GM18907 (cell line): ENCODE results near the gene C10orf90.

Experiments
- ATAC-seq: cut with Tn5 transposase; IDR thresholded peaks from one replicate; pipeline ENCODE4 v1.9.1; 2021; ENCODE audit warnings: mild to moderate bottlenecking, moderate library complexity; ENCODE audit not compliant: unreplicated experiment

C10orf90 gene, protein sequence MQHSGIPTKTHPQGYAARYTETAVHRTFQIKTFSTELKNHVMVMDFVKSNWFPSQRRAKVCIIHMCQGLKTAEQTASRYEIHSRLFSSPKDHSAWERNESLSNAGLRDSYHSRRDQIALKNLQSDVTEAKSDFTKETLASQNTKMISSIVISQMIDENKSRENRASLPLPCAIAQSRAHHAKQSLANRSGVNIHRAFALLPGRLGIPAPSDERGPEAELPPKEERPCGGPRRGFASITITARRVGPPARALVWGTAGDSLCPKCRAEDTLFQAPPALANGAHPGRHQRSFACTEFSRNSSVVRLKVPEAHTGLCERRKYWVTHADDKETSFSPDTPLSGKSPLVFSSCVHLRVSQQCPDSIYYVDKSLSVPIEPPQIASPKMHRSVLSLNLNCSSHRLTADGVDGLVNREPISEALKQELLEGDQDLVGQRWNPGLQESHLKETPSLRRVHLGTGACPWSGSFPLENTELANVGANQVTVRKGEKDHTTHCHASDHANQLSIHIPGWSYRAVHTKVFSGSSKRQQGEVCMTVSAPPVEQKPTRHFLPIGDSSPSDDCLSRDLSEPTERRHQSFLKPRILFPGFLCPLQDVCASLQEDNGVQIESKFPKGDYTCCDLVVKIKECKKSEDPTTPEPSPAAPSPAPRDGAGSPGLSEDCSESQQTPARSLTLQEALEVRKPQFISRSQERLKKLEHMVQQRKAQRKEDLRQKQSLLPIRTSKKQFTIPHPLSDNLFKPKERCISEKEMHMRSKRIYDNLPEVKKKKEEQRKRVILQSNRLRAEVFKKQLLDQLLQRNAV

DNA sequence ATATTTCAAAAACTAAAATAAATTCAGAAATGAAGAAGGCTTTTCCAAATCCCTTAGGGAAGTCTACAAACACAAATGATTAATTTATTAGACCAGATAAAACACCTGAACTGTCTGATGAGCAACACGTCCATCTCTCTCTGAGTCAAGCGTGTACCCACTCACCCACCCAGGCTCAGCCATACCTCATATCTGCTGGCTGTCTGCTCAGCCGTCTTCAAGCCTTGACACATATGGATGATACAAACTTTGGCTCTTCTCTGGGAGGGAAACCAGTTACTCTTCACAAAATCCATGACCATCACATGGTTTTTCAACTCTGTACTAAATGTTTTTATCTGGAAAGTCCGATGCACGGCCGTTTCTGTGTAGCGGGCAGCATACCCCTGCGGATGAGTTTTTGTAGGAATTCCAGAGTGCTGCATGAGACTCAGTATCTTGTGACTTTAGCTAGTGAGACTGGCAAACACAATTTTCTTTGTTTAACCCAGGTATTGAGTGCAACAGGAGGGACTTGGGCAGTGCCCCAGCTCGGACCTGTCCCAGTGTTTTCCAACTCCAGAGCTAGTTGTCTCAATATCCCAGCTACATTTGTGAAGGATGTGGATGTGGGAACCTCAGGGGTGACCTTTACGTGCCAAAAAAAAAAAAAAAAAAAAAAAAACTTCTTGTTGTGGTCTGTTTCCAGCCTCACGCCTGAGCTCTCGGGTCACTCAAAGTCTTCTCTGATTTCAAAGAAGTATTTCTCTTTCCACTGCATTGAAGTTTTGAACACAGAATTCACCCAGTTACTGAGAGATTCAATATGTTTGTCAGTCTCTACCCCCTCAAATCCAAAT is at the start of gene C10orf90:
TSS of gene C10orf90 (minus strand) at position 638 of the 839 bp plus-strand sequence. CDS start at position 425, 213 bp downstream.
- no peak for ATAC-seq

GRCh38 chr10:126716366-126716765 is 45.9 kb upstream of the C10orf90 start:
- no peak for ATAC-seq

DNA sequence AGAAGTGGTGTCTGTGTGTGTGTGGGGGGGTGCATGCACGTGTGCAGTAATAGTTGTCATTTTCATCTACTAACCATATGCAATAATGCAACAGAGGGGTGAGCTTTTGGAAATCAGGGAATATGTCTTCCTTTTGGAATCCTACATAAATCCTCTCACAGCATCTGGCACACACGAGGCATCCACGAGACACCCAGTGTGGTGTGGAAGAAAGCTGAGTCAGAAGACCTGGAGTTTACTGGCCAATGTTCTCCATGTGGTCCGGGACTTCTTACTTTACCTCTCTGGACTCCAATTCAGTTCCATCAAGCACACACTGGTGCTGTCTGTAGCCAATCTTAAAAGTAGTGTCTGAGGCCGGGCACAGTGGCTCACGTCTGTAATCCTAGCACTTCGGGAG is 43.1 kb upstream of the C10orf90 start:
- ATAC-seq = no peak

DNA sequence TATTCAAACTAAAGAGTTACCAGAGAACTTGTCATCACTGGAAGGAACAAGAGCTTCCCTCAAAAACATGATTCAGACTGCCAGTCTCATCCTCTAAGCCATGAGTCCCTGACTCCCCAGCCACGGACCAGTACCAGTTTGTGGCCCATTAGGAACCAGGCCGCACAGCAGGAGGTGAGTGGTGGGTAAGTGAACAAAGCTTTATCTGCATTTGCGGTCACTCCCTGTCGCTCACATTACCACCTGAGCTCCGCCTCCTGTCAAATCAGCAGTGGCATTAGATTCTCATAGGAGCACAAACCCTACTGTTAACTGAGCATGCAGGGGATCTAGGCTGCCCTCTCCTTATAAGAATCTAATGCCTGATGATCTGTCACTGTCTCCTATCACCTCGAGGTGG is 42.2 kb upstream of the C10orf90 start:
- ATAC-seq = no peak

- no peak for ATAC-seq
These were observed 35.6 kb upstream of the C10orf90 start for GRCh38 chr10:126705951-126706565.

- no peak for ATAC-seq
These were observed 34.6 kb upstream of the C10orf90 start for GRCh38 chr10:126705131-126705530.

DNA sequence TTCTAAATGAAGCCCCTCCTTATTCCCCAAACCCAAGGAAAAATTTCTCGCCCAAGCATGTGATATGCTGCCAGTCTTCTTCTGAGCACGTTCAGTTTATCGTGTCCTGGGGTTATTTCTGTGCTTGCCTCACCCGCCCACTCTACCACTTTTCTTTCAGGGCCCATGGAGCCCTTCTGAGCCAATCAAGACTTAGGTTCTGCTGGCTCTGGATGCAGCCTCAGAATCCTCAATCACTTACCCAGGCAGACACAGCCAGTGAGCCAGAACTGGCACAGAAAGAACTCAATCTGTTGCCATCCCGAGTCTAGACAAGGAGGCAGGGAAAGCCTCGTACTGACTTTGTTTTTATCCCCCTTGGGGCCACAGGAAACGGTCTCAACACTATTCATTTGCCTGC is 34.2 kb upstream of the C10orf90 start:
- ATAC-seq = no peak

DNA sequence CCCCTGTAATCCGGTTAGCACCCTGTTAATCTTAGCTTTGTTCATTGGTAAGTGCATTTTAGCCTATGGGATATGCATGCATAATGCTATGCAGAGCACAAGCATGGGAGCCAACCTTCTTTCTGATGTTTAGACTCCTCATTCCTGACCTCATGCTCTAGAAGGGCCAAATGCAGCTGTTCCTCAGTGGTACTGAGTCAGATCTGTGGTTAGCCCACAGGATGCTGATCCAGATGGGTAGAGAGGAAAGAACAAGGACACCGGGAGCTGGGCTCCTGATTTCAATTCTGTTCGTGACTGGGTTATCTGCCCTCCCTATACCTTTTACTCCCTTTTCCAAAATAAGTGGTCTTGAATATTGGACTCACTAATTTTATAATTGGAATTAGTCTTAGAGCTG is 31.7 kb upstream of the C10orf90 start:
- ATAC-seq = no peak

- ATAC-seq = no peak
These were observed 31.0 kb upstream of the C10orf90 start for GRCh38 chr10:126701526-126701925.

- no peak for ATAC-seq
These were observed 26.2 kb upstream of the C10orf90 start for GRCh38 chr10:126696684-126697083.

DNA sequence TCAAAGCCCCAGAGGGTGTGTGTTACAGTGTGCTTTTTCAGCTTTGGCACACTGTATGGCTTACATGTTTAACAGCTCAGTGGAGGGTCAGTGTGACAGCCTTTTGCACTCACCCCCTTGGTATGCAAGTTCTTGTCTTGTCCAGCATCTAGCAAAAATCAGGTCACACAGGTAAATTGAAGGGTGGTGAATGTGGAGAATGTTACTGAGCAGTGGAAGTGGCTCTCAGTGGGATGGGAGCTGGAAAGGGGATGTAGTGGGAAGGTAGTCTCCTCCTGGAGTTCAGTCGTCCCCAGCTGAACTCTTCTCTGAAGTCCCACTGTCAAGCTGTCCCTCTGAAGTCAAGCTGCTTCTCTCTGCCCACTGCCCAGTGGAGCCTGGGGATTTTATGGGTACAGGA is 21.0 kb upstream of the C10orf90 start:
- no peak for ATAC-seq

DNA sequence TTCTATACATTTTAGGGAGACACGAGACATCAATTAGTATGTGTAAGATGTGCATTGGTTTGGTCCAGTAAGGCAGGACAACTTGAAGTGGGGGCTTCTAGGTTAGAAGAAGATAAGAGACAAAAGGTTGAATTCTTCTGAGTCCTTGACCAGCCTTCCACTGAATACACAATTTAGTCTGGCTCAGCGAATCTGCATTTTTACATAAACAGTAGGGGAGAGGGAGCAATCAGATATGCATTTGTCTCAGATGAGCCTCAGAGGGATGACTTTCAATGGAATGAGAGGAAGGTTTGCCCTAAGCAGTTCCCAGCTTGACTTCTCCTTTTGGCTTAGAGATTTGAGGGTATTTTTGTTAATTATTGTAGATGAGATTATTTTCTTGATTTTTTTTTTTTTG is 20.0 kb upstream of the C10orf90 start:
- no peak for ATAC-seq

DNA sequence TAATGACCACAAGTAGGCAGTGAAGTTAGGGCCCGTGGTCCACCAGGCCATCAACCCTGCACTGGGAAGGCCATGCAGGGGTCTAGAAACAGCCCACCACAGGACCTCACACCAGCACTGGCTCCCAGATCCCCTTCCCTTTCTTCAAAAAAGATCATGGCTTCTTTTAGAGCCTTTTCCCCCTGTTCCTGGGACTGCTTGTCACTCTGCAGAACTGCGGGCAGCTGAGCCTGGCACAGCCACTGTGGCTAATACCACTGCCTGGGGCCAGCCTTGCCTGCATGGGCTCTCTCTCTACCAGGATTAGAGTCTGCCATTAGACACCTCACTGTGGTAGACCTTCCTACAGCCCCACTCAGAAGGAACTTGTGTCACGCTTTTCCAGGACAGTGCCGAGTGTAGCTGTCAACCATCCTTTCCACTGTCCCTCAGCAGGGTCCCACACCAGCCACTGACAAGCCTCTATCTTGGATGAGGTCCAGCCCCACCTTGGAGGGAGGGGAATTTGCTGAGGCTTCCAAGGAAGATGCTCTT is 19.0 kb upstream of the C10orf90 start:
- no peak for ATAC-seq

DNA sequence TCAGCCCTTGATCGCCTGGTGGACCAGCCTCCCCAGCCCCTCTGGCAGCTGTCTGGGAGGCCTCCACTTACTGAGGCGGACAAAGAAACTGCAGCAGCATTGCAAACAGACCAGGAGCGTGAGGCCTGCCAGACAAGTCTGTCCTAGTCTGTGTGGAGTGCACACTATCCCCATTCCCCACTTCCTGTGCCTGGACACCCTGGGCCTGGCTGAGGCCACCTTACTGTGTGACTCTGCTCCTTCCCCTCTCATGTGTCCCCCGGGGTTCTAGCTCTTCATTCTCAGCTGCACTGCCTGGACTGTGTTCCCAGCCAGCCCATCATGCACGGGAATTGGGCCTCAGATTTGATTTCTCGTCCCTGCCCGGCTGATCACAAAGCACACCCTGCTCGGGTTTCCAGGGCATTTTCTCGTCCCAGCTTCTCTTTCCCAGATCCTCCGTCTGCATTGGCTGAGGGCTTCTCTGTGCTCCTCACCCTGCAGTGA is 16.7 kb upstream of the C10orf90 start:
- no peak for ATAC-seq

DNA sequence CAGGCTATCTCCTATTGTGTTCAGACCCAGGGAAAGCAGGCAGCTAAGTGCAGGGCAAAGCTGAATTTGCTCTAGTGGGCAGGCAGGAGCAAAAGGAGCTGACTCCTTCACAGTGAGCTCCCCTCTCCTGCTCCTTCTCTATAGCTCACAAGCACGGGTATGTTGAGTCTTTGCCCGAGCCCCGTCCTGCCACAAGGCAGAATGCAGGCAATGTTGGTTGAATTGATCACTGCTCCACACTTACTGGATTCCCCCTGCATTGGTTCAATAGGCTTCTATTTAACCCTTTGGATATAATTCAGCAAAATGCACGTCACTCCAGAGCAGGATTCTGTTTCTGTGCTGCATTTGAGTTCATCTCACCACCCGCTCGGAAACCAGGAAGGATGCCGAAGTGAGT is 16.2 kb upstream of the C10orf90 start:
- ATAC-seq = no peak

- ATAC-seq = no peak
These were observed 15.8 kb upstream of the C10orf90 start for GRCh38 chr10:126686268-126686667.

- no peak for ATAC-seq
These were observed 15.3 kb upstream of the C10orf90 start for GRCh38 chr10:126685756-126686155.

GRCh38 chr10:126684171-126684745 is 13.8 kb upstream of the C10orf90 start:
- no peak for ATAC-seq

GRCh38 chr10:126683466-126683865 is 13.0 kb upstream of the C10orf90 start:
- no peak for ATAC-seq
